ENCODE data around the gene CALHM6. TPM values are rescaled to one million over a fixed set of nuclear protein-coding genes. Genes with fewer than 3 reads are reported as not detected.

CALHM6 gene
- polyA plus RNA-seq, 1 of the 3 experiments (the other 2 are of a cell fraction) = 0.51 TPM

GRCh38 chr6:116497113-116497676 lies 36.0 kb downstream of the CALHM6 start:
- Histone ChIP-seq H3K79me2 (ENCODE audit: insufficient read depth) (no peaks in the 10 kb centered on the region), H3K27ac (ENCODE audit: low read depth in 2 of 2, low read length in 1 of 2) (no peak overlapping the region), H3K9ac (no peak overlapping the region), H3K9me2 (no peaks in the 10 kb centered on the region), H3K27me3 (ENCODE audit: insufficient read depth) (no peaks in the 10 kb centered on the region; the same call in 1 of the 2 replicates), H3F3A (replicated peaks; ENCODE audit: insufficient read depth) (no peaks in the 10 kb centered on the region), H3K9me3 (no peaks in the 10 kb centered on the region), H3K4me2 (no peak overlapping the region), H2AFZ (ENCODE audit: low read depth) (no peak overlapping the region), H3K36me3 (replicated peaks in 1 of 2; ENCODE audit: control insufficient read depth in 1 of 2, insufficient read depth in 2 of 2, low read length in 1 of 2) (no peaks in the 10 kb centered on the region), H3K4me1 (ENCODE audit: control insufficient read depth in 1 of 2, insufficient read depth in 2 of 2, low read depth in 1 of 2, low read length in 1 of 2) (no peaks in the 10 kb centered on the region), H3K4me3 (ENCODE audit: low read depth in 2 of 2, low read length in 1 of 2) (no peak overlapping the region), H4K20me1 (ENCODE audit: insufficient read depth) (no peaks in the 10 kb centered on the region)
- DNase-seq = no peak
- POLR2A ChIA-PET = no interaction called here
- 65% methylated on average over 3 of the region's 3 CpGs for WGBS (ENCODE audit: low lambda C conversion rate)
- TF ChIP-seq, protein P1, sequence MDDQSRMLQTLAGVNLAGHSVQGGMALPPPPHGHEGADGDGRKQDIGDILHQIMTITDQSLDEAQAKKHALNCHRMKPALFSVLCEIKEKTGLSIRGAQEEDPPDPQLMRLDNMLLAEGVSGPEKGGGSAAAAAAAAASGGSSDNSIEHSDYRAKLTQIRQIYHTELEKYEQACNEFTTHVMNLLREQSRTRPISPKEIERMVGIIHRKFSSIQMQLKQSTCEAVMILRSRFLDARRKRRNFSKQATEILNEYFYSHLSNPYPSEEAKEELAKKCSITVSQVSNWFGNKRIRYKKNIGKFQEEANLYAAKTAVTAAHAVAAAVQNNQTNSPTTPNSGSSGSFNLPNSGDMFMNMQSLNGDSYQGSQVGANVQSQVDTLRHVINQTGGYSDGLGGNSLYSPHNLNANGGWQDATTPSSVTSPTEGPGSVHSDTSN (IDR thresholded peaks at IDR 0.05) = no peak
- TF ChIP-seq NFIC (IDR thresholded peaks at IDR 0.05; ENCODE audit: borderline replicate concordance) = no peak
- no peak for TF ChIP-seq GABPA (IDR thresholded peaks at IDR 0.05; ENCODE audit: low read depth)
- TF ChIP-seq TEAD4 (IDR thresholded peaks at IDR 0.05; ENCODE audit: borderline replicate concordance, insufficient read depth) = no peak
- TF ChIP-seq, protein P2, sequence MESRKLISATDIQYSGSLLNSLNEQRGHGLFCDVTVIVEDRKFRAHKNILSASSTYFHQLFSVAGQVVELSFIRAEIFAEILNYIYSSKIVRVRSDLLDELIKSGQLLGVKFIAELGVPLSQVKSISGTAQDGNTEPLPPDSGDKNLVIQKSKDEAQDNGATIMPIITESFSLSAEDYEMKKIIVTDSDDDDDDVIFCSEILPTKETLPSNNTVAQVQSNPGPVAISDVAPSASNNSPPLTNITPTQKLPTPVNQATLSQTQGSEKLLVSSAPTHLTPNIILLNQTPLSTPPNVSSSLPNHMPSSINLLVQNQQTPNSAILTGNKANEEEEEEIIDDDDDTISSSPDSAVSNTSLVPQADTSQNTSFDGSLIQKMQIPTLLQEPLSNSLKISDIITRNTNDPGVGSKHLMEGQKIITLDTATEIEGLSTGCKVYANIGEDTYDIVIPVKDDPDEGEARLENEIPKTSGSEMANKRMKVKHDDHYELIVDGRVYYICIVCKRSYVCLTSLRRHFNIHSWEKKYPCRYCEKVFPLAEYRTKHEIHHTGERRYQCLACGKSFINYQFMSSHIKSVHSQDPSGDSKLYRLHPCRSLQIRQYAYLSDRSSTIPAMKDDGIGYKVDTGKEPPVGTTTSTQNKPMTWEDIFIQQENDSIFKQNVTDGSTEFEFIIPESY (IDR thresholded peaks at IDR 0.05; ENCODE audit: borderline replicate concordance, low read depth) = no peak
- no peak for TF ChIP-seq MEF2A (IDR thresholded peaks at IDR 0.05; ENCODE audit: borderline replicate concordance, low read depth)
- TF ChIP-seq TAF1 (IDR thresholded peaks at IDR 0.05; ENCODE audit: borderline replicate concordance, low read depth, low read length) = no peak
- TF ChIP-seq EZH2phosphoT487 (IDR thresholded peaks at IDR 0.05; ENCODE audit: borderline replicate concordance, low read depth) = no peak
- TF ChIP-seq, protein P3, sequence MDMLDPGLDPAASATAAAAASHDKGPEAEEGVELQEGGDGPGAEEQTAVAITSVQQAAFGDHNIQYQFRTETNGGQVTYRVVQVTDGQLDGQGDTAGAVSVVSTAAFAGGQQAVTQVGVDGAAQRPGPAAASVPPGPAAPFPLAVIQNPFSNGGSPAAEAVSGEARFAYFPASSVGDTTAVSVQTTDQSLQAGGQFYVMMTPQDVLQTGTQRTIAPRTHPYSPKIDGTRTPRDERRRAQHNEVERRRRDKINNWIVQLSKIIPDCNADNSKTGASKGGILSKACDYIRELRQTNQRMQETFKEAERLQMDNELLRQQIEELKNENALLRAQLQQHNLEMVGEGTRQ (IDR thresholded peaks at IDR 0.05; ENCODE audit: borderline replicate concordance, low read depth, low read length) = no peak
- no peak for TF ChIP-seq FOXM1 (IDR thresholded peaks at IDR 0.05; ENCODE audit: low read depth)
- TF ChIP-seq, protein P4, sequence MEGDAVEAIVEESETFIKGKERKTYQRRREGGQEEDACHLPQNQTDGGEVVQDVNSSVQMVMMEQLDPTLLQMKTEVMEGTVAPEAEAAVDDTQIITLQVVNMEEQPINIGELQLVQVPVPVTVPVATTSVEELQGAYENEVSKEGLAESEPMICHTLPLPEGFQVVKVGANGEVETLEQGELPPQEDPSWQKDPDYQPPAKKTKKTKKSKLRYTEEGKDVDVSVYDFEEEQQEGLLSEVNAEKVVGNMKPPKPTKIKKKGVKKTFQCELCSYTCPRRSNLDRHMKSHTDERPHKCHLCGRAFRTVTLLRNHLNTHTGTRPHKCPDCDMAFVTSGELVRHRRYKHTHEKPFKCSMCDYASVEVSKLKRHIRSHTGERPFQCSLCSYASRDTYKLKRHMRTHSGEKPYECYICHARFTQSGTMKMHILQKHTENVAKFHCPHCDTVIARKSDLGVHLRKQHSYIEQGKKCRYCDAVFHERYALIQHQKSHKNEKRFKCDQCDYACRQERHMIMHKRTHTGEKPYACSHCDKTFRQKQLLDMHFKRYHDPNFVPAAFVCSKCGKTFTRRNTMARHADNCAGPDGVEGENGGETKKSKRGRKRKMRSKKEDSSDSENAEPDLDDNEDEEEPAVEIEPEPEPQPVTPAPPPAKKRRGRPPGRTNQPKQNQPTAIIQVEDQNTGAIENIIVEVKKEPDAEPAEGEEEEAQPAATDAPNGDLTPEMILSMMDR (IDR thresholded peaks at IDR 0.05) = no peak
- no peak for TF ChIP-seq FOSL2 (IDR thresholded peaks at IDR 0.05; ENCODE audit: borderline replicate concordance, low read depth)
- TF ChIP-seq RCOR1 (IDR thresholded peaks at IDR 0.05; ENCODE audit: low read length) = no peak
- TF ChIP-seq USF1 (IDR thresholded peaks at IDR 0.05; ENCODE audit: borderline replicate concordance, low read depth) = no peak
- no peak for TF ChIP-seq CHD2 (IDR thresholded peaks at IDR 0.05; ENCODE audit: low read length, partially characterized antibody)
- TF ChIP-seq YY1 (IDR thresholded peaks at IDR 0.05; ENCODE audit: low read depth) = no peak
- TF ChIP-seq FOXJ3 (CRISPR knock-in tag; IDR thresholded peaks at IDR 0.05) = no peak
- TF ChIP-seq TCF12 (IDR thresholded peaks at IDR 0.05) = no peak
- no peak for TF ChIP-seq SMC3 (IDR thresholded peaks at IDR 0.05; ENCODE audit: low read depth, low read length)
- CTCF ChIA-PET = interaction anchor here (1.1 to 2.9 kb wide), 2 partner anchors 9 to 209 kb away, joined by 3 to 8 read pairs; no protein-coding TSS in a partner anchor
